ENCODE measurements around the gene CRYBG3. TPM values are rescaled to one million over a fixed set of nuclear protein-coding genes. Genes with fewer than 3 reads are reported as not detected.
A peak's percentile ranks its signal among the peaks of the same experiment; 100 is the strongest.

Gene CRYBG3
- polyA plus RNA-seq: 1.7 TPM

GRCh38 chr3:97821774-97822358 lies at the start of gene CRYBG3:
Gene CRYBG3 (plus strand): TSS chr3:97822011. CDS start chr3:97822207, 196 bp downstream.
- Mint-ChIP-seq H3K27me3 (peaks cover 16% of the 10 kb centered on the region), H3K4me1 (peaks cover 11 to 30% (median 14%) of the 10 kb centered on the region in 3 donors), H3K4me3 (peak within 1 kb of the TSS; percentile 92 to 95 (median 94)), H3K9me3 (peaks cover 0 to 3% (median 0%) of the 10 kb centered on the region in 3 donors), H3K36me3 (no peaks in the 10 kb centered on the region), H3K27ac (peak within 1 kb of the TSS; percentile 69 to 90 (median 72))

- H3K4me1 Mint-ChIP-seq: peaks cover 0 to 1% (median 0%) of the 10 kb centered on the region in 3 donors
- no peaks in the 10 kb centered on the region for H3K27me3 Mint-ChIP-seq
- H3K4me3 Mint-ChIP-seq: no peak overlapping the region
- no peak overlapping the region for H3K27ac Mint-ChIP-seq
- peaks cover 0 to 3% (median 0%) of the 10 kb centered on the region in 3 donors for H3K9me3 Mint-ChIP-seq
- peaks cover 26% of the 10 kb centered on the region for H3K36me3 Mint-ChIP-seq
These were observed 48.9 kb upstream of the CRYBG3 start for GRCh38 chr3:97772926-97773325.

GRCh38 chr3:97778152-97778551 lies 43.7 kb upstream of the CRYBG3 start:
- Mint-ChIP-seq H3K27me3 (no peaks in the 10 kb centered on the region), H3K27ac (no peak overlapping the region), H3K4me3 (no peak overlapping the region), H3K36me3 (peaks cover 8% of the 10 kb centered on the region), H3K4me1 (no peaks in the 10 kb centered on the region), H3K9me3 (no peaks in the 10 kb centered on the region)

- no peaks in the 10 kb centered on the region for H3K27me3 Mint-ChIP-seq
- H3K4me1 Mint-ChIP-seq: no peaks in the 10 kb centered on the region
- no peak overlapping the region for H3K4me3 Mint-ChIP-seq
- H3K27ac Mint-ChIP-seq: no peak overlapping the region
- no peaks in the 10 kb centered on the region for H3K9me3 Mint-ChIP-seq
- peaks cover 2% of the 10 kb centered on the region for H3K36me3 Mint-ChIP-seq
These were observed 28.3 kb upstream of the CRYBG3 start for GRCh38 chr3:97793420-97794019.

GRCh38 chr3:97795951-97796350 lies 25.9 kb upstream of the CRYBG3 start:
- no peaks in the 10 kb centered on the region for H3K27me3 Mint-ChIP-seq
- no peak overlapping the region for H3K27ac Mint-ChIP-seq
- H3K4me1 Mint-ChIP-seq: no peaks in the 10 kb centered on the region

GRCh38 chr3:97804471-97804870 lies 17.3 kb upstream of the CRYBG3 start:
- Mint-ChIP-seq H3K36me3 (no peaks in the 10 kb centered on the region), H3K4me1 (no peaks in the 10 kb centered on the region), H3K9me3 (no peaks in the 10 kb centered on the region), H3K27me3 (no peaks in the 10 kb centered on the region), H3K4me3 (no peak overlapping the region), H3K27ac (no peak overlapping the region)

More at GRCh38 chr3:97795951-97796350, 25.9 kb upstream of the CRYBG3 start:
- Mint-ChIP-seq H3K4me3 (no peak overlapping the region), H3K36me3 (peaks cover 2% of the 10 kb centered on the region), H3K9me3 (no peaks in the 10 kb centered on the region)

- Mint-ChIP-seq H3K36me3 (peaks cover 1% of the 10 kb centered on the region), H3K4me3 (no peak overlapping the region), H3K27me3 (peaks cover 3% of the 10 kb centered on the region), H3K9me3 (no peaks in the 10 kb centered on the region), H3K4me1 (no peaks in the 10 kb centered on the region), H3K27ac (no peak overlapping the region)
These were observed 10.9 kb upstream of the CRYBG3 start for GRCh38 chr3:97810779-97811390.

GRCh38 chr3:97815149-97815917 lies 6.5 kb upstream of the CRYBG3 start:
- Mint-ChIP-seq H3K27me3 (peaks cover 7% of the 10 kb centered on the region), H3K27ac (no peak overlapping the region), H3K36me3 (peaks cover 1% of the 10 kb centered on the region), H3K4me1 (peaks cover 0 to 4% (median 0%) of the 10 kb centered on the region in 3 donors), H3K9me3 (no peaks in the 10 kb centered on the region), H3K4me3 (no peak overlapping the region)

GRCh38 chr3:97816811-97817210 lies 5.0 kb upstream of the CRYBG3 start:
- Mint-ChIP-seq H3K36me3 (peaks cover 1% of the 10 kb centered on the region), H3K9me3 (no peaks in the 10 kb centered on the region), H3K4me1 (peaks cover 2 to 15% (median 7%) of the 10 kb centered on the region in 3 donors), H3K27me3 (peaks cover 10% of the 10 kb centered on the region), H3K27ac (no peak overlapping the region), H3K4me3 (no peak overlapping the region)

- Mint-ChIP-seq H3K4me3 (no peak overlapping the region), H3K9me3 (peaks cover 0 to 3% (median 0%) of the 10 kb centered on the region in 3 donors), H3K36me3 (peaks cover 1% of the 10 kb centered on the region), H3K4me1 (peaks cover 7 to 19% (median 9%) of the 10 kb centered on the region in 3 donors), H3K27me3 (peaks cover 13% of the 10 kb centered on the region), H3K27ac (no peak overlapping the region)
These were observed 3.8 kb upstream of the CRYBG3 start for GRCh38 chr3:97817965-97818364.

GRCh38 chr3:97820780-97821179 lies 1.0 kb upstream of the CRYBG3 start:
- peak overlapping the region; percentile 87 to 95 (median 92) for H3K4me3 Mint-ChIP-seq
- peak overlapping the region in 1 of 3 donors; percentile 69 for H3K27ac Mint-ChIP-seq
- peaks cover 11 to 30% (median 14%) of the 10 kb centered on the region in 3 donors for H3K4me1 Mint-ChIP-seq

GRCh38 chr3:97821287-97821773 lies 481 bp upstream of the CRYBG3 start:
- peaks cover 0 to 3% (median 0%) of the 10 kb centered on the region in 3 donors for H3K9me3 Mint-ChIP-seq
- peak overlapping the region; percentile 87 to 95 (median 92) for H3K4me3 Mint-ChIP-seq
- peaks cover 17% of the 10 kb centered on the region for H3K27me3 Mint-ChIP-seq
- peaks cover 11 to 30% (median 14%) of the 10 kb centered on the region in 3 donors for H3K4me1 Mint-ChIP-seq
- H3K27ac Mint-ChIP-seq: peak overlapping the region in 2 of 3 donors; percentile 69 to 72
- H3K36me3 Mint-ChIP-seq: no peaks in the 10 kb centered on the region

More at GRCh38 chr3:97820780-97821179, 1.0 kb upstream of the CRYBG3 start:
- H3K36me3 Mint-ChIP-seq: no peaks in the 10 kb centered on the region
- H3K27me3 Mint-ChIP-seq: peaks cover 17% of the 10 kb centered on the region
- peaks cover 0 to 3% (median 0%) of the 10 kb centered on the region in 3 donors for H3K9me3 Mint-ChIP-seq

- H3K36me3 Mint-ChIP-seq: no peaks in the 10 kb centered on the region
- peaks cover 15% of the 10 kb centered on the region for H3K27me3 Mint-ChIP-seq
- peaks cover 11 to 30% (median 14%) of the 10 kb centered on the region in 3 donors for H3K4me1 Mint-ChIP-seq
- H3K27ac Mint-ChIP-seq: peak overlapping the region in 2 of 3 donors; percentile 38 to 90
- peaks cover 0 to 3% (median 0%) of the 10 kb centered on the region in 3 donors for H3K9me3 Mint-ChIP-seq
- H3K4me3 Mint-ChIP-seq: peak overlapping the region; percentile 92 to 95 (median 94)
These were observed 556 bp downstream of the CRYBG3 start for GRCh38 chr3:97822359-97822775.

Measured in IgD-negative memory B cell (primary cell).